Osteocyte (in vitro differentiated cells): ENCODE results near the gene ERG. TPM values are rescaled to one million over a fixed set of nuclear protein-coding genes. Genes with fewer than 3 reads are reported as not detected.

ENCODE experiments used
- DNase-seq: peaks from one replicate; pipeline ENCODE4 v3.0.0; 2021; ENCODE audit warnings: mixed read lengths; ENCODE audit not compliant: unreplicated experiment; ENCODE audit errors: extremely low spot score
- H3K27ac Mint-ChIP-seq: one replicate; pipeline ENCODE4 v1.8.0; 2021; ENCODE audit warnings: mild to moderate bottlenecking, mixed read lengths; ENCODE audit not compliant: unreplicated experiment
- H3K27me3 Mint-ChIP-seq: one replicate; pipeline ENCODE4 v1.8.0; 2021; ENCODE audit warnings: mixed read lengths; ENCODE audit not compliant: unreplicated experiment
- H3K36me3 Mint-ChIP-seq: one replicate; pipeline ENCODE4 v1.8.0; 2021; ENCODE audit warnings: mixed read lengths; ENCODE audit not compliant: unreplicated experiment
- H3K4me1 Mint-ChIP-seq: one replicate; pipeline ENCODE4 v1.8.0; 2021; ENCODE audit warnings: mixed read lengths; ENCODE audit not compliant: unreplicated experiment
- H3K4me3 Mint-ChIP-seq: one replicate; pipeline ENCODE4 v1.8.0; 2021; ENCODE audit warnings: mild to moderate bottlenecking, moderate library complexity, mixed read lengths; ENCODE audit not compliant: unreplicated experiment
- H3K9me3 Mint-ChIP-seq: one replicate; pipeline ENCODE4 v1.8.0; 2021; ENCODE audit warnings: mixed read lengths; ENCODE audit not compliant: unreplicated experiment
- CTCF ChIP-seq: fragments of 200-600 bp; sonication (generic); IDR thresholded peaks from 2 replicates; pipeline ENCODE4 v1.5.0; 2021; ENCODE audit warnings: antibody characterized with exemption, mild to moderate bottlenecking, moderate library complexity
- total RNA-seq: library from RNA; stranded (reverse); gene quantifications from 2 replicates; pipeline ENCODE4 v1.2.1, GENCODE V29; 2021

Gene ERG
- total RNA-seq, 1 donor from 2014 or later, result 11.0 TPM

- Mint-ChIP-seq H3K4me3 (no peak overlapping the region), H3K27ac (no peak overlapping the region), H3K27me3 (no peaks in the 10 kb centered on the region), H3K36me3 (peaks cover 14% of the 10 kb centered on the region), H3K9me3 (no peaks in the 10 kb centered on the region), H3K4me1 (no peaks in the 10 kb centered on the region)
- TF ChIP-seq CTCF, result no peak
- no peak for DNase-seq
Measured at GRCh38 chr21:38395581-38395980, 102.7 kb downstream of the ERG start.

- Mint-ChIP-seq H3K27me3 (no peaks in the 10 kb centered on the region), H3K36me3 (peaks cover 8% of the 10 kb centered on the region), H3K27ac (no peak overlapping the region), H3K4me1 (peaks cover 7% of the 10 kb centered on the region), H3K4me3 (no peak overlapping the region), H3K9me3 (no peaks in the 10 kb centered on the region)
- TF ChIP-seq CTCF, result no peak
- DNase-seq, result no peak
Measured at GRCh38 chr21:38392661-38393060, 105.6 kb downstream of the ERG start.

GRCh38 chr21:38389896-38390295, 108.4 kb downstream of the ERG start:
- TF ChIP-seq CTCF, result no peak
- Mint-ChIP-seq H3K27me3 (no peaks in the 10 kb centered on the region), H3K27ac (no peak overlapping the region), H3K36me3 (peaks cover 8% of the 10 kb centered on the region), H3K9me3 (no peaks in the 10 kb centered on the region), H3K4me1 (peaks cover 14% of the 10 kb centered on the region), H3K4me3 (no peak overlapping the region)
- DNase-seq, result no peak

- Mint-ChIP-seq H3K4me1 (peaks cover 14% of the 10 kb centered on the region), H3K27ac (no peak overlapping the region), H3K27me3 (no peaks in the 10 kb centered on the region), H3K9me3 (no peaks in the 10 kb centered on the region), H3K4me3 (no peak overlapping the region), H3K36me3 (peaks cover 8% of the 10 kb centered on the region)
- DNase-seq, result no peak
- no peak for TF ChIP-seq CTCF
Measured at GRCh38 chr21:38389354-38389676, 109.0 kb downstream of the ERG start.

- Mint-ChIP-seq H3K36me3 (peaks cover 8% of the 10 kb centered on the region), H3K27me3 (no peaks in the 10 kb centered on the region), H3K27ac (no peak overlapping the region), H3K4me3 (no peak overlapping the region), H3K4me1 (peaks cover 14% of the 10 kb centered on the region), H3K9me3 (no peaks in the 10 kb centered on the region)
- DNase-seq, result no peak
- TF ChIP-seq CTCF, result no peak
Measured at GRCh38 chr21:38388647-38389353, 109.5 kb downstream of the ERG start.
